Fibroblast of lung (primary cell): ENCODE data around the gene PRDM16.

Source experiments
- EZH2 ChIP-seq: IDR thresholded peaks from 2 replicates; pipeline ENCODE4 v1.5.1; 2012; ENCODE audit warnings: low read length, control low read depth, mild to moderate bottlenecking; ENCODE audit errors: missing control alignments
- TF ChIP-seq, protein P1 (sequence below), 2 donors: IDR thresholded peaks in 1 of 2; conservative IDR thresholded peaks in 1 of 2; 1 replicate in 1 of 2; 2 replicates in 1 of 2; pipeline ENCODE4 v1.5.1; 2011 to 2012; ENCODE audit warnings: low read length in 2 of 2, control low read depth in 1 of 2, inconsistent platforms in 1 of 2, low read depth in 1 of 2, mild to moderate bottlenecking in 1 of 2

DNA sequence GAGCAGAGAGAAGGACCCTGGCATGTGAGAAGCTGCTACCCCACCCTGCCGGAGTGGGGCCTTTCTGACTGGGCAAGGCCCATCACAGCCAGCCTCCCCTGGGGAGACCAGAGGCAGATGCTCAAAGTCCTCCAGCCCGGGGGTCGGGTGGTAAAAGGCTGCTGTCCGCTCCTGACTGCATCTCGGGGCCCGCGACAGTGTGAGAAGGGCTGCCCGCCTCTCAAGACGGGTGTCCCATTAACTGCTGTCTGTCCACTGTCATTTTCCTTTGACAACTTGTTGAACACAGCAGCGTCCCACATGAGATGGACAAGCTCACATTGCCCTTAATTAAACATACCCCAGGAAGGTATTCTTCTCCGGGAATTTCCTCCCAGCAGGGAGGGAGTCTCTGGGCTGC lies 294.0 kb downstream of the PRDM16 start:
- TF ChIP-seq, protein P1, sequence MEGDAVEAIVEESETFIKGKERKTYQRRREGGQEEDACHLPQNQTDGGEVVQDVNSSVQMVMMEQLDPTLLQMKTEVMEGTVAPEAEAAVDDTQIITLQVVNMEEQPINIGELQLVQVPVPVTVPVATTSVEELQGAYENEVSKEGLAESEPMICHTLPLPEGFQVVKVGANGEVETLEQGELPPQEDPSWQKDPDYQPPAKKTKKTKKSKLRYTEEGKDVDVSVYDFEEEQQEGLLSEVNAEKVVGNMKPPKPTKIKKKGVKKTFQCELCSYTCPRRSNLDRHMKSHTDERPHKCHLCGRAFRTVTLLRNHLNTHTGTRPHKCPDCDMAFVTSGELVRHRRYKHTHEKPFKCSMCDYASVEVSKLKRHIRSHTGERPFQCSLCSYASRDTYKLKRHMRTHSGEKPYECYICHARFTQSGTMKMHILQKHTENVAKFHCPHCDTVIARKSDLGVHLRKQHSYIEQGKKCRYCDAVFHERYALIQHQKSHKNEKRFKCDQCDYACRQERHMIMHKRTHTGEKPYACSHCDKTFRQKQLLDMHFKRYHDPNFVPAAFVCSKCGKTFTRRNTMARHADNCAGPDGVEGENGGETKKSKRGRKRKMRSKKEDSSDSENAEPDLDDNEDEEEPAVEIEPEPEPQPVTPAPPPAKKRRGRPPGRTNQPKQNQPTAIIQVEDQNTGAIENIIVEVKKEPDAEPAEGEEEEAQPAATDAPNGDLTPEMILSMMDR (conservative IDR thresholded peaks at IDR 0.05 in 1 of 2, IDR thresholded peaks at IDR 0.05 in 1 of 2; ENCODE audit: low read depth in 1 of 2, low read length in 2 of 2) = no peak
- no peak for TF ChIP-seq EZH2
